AG10803 (cell line): ENCODE results near the gene GPC5.

ENCODE experiments used
- DNase-seq: peaks from one replicate; pipeline ENCODE4 v3.0.0; 2010; ENCODE audit warnings: low read depth
- H3K4me3 ChIP-seq: 2 replicates; pipeline ENCODE4 v1.5.1; 2011; ENCODE audit warnings: mild to moderate bottlenecking, low read length, control low read depth
- CTCF ChIP-seq: conservative IDR thresholded peaks from 2 replicates; pipeline ENCODE4 v1.5.1; 2011; ENCODE audit warnings: mild to moderate bottlenecking, low read length, control low read depth, inconsistent platforms

Gene GPC5

GRCh38 chr13:92807966-92808365 is 1409.5 kb downstream of the GPC5 start:
- H3K4me3 ChIP-seq = no peak overlapping the region
- no peak for DNase-seq
- TF ChIP-seq CTCF = no peak

DNA sequence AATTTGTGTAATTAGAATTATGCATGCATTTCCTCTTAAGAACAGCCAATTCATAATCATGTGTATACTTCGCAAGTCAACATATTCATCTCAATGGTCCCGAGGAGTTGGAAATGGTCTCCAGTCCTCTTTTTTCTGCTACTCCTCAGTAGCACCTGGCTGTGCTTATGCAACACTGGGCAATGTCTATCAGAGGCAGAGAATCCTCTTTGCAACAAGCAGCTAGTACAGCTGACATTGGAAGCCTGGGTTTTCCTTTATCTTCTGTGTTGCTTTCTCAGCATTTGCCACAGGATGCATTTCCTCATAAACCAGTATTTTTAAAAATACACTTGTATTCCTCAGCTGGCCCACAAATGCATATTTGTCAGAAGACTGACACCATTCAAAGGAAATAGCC is 1422.9 kb downstream of the GPC5 start:
- DNase-seq = no peak
- H3K4me3 ChIP-seq = no peak overlapping the region
- no peak for TF ChIP-seq CTCF

DNA sequence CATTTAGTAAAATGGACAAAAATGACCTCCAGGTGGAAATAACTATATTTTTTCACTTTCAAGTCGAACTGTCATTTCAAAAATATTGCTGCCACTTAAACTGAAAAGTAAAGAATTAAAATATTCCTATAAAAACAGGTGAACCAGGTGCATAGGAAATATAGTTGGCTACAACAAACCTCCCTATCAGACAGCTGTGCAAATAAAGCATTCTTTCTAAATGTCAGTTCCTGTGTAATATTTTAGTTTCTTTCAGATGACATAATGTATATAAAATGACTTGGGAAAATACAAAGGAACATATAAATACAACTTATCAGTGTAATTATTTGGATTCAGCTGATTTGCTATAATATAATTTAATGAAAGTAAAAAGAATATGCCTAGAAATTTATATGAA is 1424.6 kb downstream of the GPC5 start:
- DNase-seq = no peak
- no peak overlapping the region for H3K4me3 ChIP-seq
- no peak for TF ChIP-seq CTCF

DNA sequence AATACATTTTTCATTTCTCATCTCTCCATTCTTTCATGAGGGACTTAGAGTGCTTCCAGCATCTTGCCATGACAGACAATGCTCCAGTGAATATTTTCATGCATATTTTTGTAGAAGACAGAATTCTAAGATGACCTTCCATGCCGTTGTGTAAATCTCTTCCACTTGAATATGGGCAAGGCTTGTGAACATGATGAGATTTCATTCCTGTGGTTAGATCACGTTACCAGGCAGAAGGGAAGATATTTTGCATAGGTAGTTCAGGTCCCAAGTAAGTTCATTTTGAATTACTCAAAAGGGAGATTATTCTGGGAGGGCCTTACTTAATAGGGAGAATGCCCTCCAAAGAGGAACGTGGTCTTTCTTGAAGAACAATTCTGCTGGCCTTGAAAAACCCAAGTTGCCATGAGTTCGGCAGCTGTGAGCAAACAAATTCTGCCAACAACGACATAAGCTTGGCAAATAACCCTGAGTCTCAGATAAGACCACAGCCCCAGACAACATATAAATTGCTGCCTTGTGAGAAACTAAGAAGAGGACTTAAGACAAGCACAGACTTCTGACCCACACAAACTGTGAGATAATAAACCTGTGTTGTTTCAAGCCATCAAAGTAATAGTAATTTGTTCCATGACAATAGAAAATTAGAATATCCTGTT is 1427.6 kb downstream of the GPC5 start:
- DNase-seq = no peak
- TF ChIP-seq CTCF = no peak

DNA sequence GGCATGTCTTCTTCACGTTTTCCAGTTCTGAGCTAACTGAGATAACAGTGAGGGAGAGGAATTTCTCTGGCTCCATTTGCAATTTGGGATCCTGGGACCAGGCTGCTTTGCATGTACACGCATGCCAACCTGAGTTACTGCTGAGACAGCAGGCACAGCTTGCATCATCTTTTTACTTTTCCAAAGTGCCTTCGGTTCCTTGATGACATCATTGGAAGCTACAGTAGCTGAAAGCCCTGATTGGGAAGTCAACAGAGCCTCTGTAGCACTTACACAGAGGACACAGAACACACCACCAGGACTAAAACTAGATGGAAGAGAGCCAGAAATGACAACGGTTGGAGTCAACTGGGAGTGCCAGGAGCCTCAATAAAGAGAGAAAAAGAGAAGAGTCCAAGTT is 1429.1 kb downstream of the GPC5 start:
- DNase-seq = no peak
- H3K4me3 ChIP-seq = no peak overlapping the region
- TF ChIP-seq CTCF = no peak

More for the DNA sequence above, 1427.6 kb downstream of the GPC5 start:
- no peak overlapping the region for H3K4me3 ChIP-seq

GRCh38 chr13:92829930-92830329 is 1431.5 kb downstream of the GPC5 start:
- TF ChIP-seq CTCF = no peak
- no peak for DNase-seq
- H3K4me3 ChIP-seq = no peak overlapping the region

DNA sequence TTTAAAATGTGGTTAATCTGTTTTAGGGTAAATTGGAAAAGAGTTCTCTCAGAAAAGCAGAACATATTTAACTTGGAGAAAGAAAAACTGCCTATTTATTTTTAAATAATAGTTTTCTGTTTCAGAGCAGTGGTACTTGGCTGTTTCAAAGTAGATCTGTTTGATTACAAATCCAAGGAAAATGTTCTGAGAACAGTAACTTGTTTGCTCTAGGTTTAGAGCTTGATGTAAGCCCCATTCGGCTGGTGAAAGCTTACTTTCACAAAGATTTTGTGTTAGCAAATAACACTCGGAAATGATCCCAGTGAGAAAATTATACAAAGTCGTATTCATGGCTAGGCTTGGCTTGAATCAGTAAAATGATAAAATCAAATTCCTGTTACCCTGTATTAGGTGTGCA is 1432.4 kb downstream of the GPC5 start:
- H3K4me3 ChIP-seq = no peak overlapping the region
- no peak for TF ChIP-seq CTCF
- no peak for DNase-seq
